ENCODE data around the gene CCNK. TPM values are rescaled to one million over a fixed set of nuclear protein-coding genes. Genes with fewer than 3 reads are reported as not detected.
A peak's percentile ranks its signal among the peaks of the same experiment; 100 is the strongest.

The CCNK gene
- total and polyA plus RNA-seq, 2 of the 13 experiments (the other 11 are each of a cell fraction or from before 2014, with no cell fraction given): 4.9 to 9.7 TPM

- TF ChIP-seq ZNF850 (CRISPR knock-in tag; conservative IDR thresholded peaks at IDR 0.05): no peak
- TF ChIP-seq ZFP37 (CRISPR knock-in tag; IDR thresholded peaks at IDR 0.05; ENCODE audit: borderline replicate concordance): no peak
- no peak for TF ChIP-seq FOXP1 (IDR thresholded peaks at IDR 0.05)
- TF ChIP-seq FOXP1 (CRISPR knock-in tag; IDR thresholded peaks at IDR 0.05): peak; percentile 58; the same call in 1 of the 2 replicates
- TF ChIP-seq KMT2A (CRISPR knock-in tag; IDR thresholded peaks at IDR 0.05): 0 out of 2 replicates have a peak, but pooled peaks have one; percentile 52
- 0 out of 2 replicates have a peak, but pooled peaks have one; percentile 40 for TF ChIP-seq ZNF335 (CRISPR knock-in tag; IDR thresholded peaks at IDR 0.05)
- no peak for TF ChIP-seq KIAA2018 (CRISPR knock-in tag; IDR thresholded peaks at IDR 0.05; ENCODE audit: borderline replicate concordance)
- no peak for TF ChIP-seq MLLT10 (CRISPR knock-in tag; IDR thresholded peaks at IDR 0.05)
- peak; percentile 36; the same call in 1 of the 2 replicates for TF ChIP-seq TBX2 (CRISPR knock-in tag; IDR thresholded peaks at IDR 0.05; ENCODE audit: borderline replicate concordance)
- no peak for TF ChIP-seq ZNF20 (CRISPR knock-in tag; IDR thresholded peaks at IDR 0.05)
- TF ChIP-seq MXI1 (IDR thresholded peaks at IDR 0.05; ENCODE audit: borderline replicate concordance, low read depth, low read length): no peak
- no peak for TF ChIP-seq CAMTA2 (CRISPR knock-in tag; IDR thresholded peaks at IDR 0.05; ENCODE audit: borderline replicate concordance)
- TF ChIP-seq ATF1 (CRISPR knock-in tag; IDR thresholded peaks at IDR 0.05): no peak
- TF ChIP-seq CBX5 (CRISPR knock-in tag; IDR thresholded peaks at IDR 0.05; ENCODE audit: borderline replicate concordance): 0 out of 2 replicates have a peak, but pooled peaks have one; percentile 53
- TF ChIP-seq TRAFD1 (CRISPR knock-in tag; IDR thresholded peaks at IDR 0.05; ENCODE audit: borderline replicate concordance): no peak
- TF ChIP-seq MIER3 (CRISPR knock-in tag; IDR thresholded peaks at IDR 0.05; ENCODE audit: borderline replicate concordance): no peak
- TF ChIP-seq ZNF572 (CRISPR knock-in tag; IDR thresholded peaks at IDR 0.05): no peak
- no peak for TF ChIP-seq SNRNP70 (IDR thresholded peaks at IDR 0.05; ENCODE audit: low read depth, low read length)
- TF ChIP-seq POLR2G (IDR thresholded peaks at IDR 0.05; ENCODE audit: low read depth, low read length): no peak
- no peak for TF ChIP-seq ZNF547 (CRISPR knock-in tag; IDR thresholded peaks at IDR 0.05)
- no peak for TF ChIP-seq ZNF772 (CRISPR knock-in tag; IDR thresholded peaks at IDR 0.05)
- TF ChIP-seq TFE3 (CRISPR knock-in tag; IDR thresholded peaks at IDR 0.05): no peak
These were observed 68.5 kb downstream of the CCNK start (continued) for GRCh38 chr14:99549684-99550083.

All from HepG2 (cell line).